Glutamatergic neuron (in vitro differentiated cells): ENCODE data around the gene KIF3A. TPM values are rescaled to one million over a fixed set of nuclear protein-coding genes. Genes with fewer than 3 reads are reported as not detected.
A peak's percentile ranks its signal among the peaks of the same experiment; 100 is the strongest.

Experiments
- DNase-seq: peaks from one replicate; pipeline ENCODE4 v3.0.0; 2022
- H3K27ac Mint-ChIP-seq: one replicate; pipeline ENCODE4 v1.8.0; 2020; ENCODE audit warnings: mild to moderate bottlenecking, mixed read lengths, inconsistent platforms; ENCODE audit not compliant: unreplicated experiment
- H3K27me3 Mint-ChIP-seq: one replicate; pipeline ENCODE4 v1.8.0; 2020; ENCODE audit warnings: mild to moderate bottlenecking, moderate library complexity, mixed read lengths, inconsistent platforms; ENCODE audit not compliant: unreplicated experiment
- H3K36me3 Mint-ChIP-seq: one replicate; pipeline ENCODE4 v1.8.0; 2020; ENCODE audit warnings: mild to moderate bottlenecking, mixed read lengths, inconsistent platforms; ENCODE audit not compliant: unreplicated experiment
- H3K4me1 Mint-ChIP-seq: one replicate; pipeline ENCODE4 v1.8.0; 2020; ENCODE audit warnings: mild to moderate bottlenecking, low read depth, mixed read lengths, inconsistent platforms; ENCODE audit not compliant: unreplicated experiment
- H3K4me3 Mint-ChIP-seq: one replicate; pipeline ENCODE4 v1.8.0; 2020; ENCODE audit warnings: mild to moderate bottlenecking, mixed read lengths, inconsistent platforms; ENCODE audit not compliant: unreplicated experiment
- H3K9me3 Mint-ChIP-seq: one replicate; pipeline ENCODE4 v1.8.0; 2020; ENCODE audit warnings: mild to moderate bottlenecking, moderate library complexity, mixed read lengths, inconsistent platforms; ENCODE audit not compliant: unreplicated experiment
- total RNA-seq: library from RNA; stranded (reverse); fragmentation: NEBNext Ultra II Directional; extraction: Animal tissue kit (Norgen Biotek cat#: 25700); gene quantifications from one replicate; pipeline ENCODE4 v1.2.1, GENCODE V29; 2021; ENCODE audit not compliant: unreplicated experiment
- TF ChIP-seq, protein P1 (sequence below): fragments of 200-600 bp; sonication (generic); IDR thresholded peaks from one replicate; pipeline ENCODE4 v1.5.0; 2021; ENCODE audit not compliant: partially characterized antibody, unreplicated experiment

The KIF3A gene
- total RNA-seq, 1 donor from 2014 or later, result 42.4 TPM

DNA sequence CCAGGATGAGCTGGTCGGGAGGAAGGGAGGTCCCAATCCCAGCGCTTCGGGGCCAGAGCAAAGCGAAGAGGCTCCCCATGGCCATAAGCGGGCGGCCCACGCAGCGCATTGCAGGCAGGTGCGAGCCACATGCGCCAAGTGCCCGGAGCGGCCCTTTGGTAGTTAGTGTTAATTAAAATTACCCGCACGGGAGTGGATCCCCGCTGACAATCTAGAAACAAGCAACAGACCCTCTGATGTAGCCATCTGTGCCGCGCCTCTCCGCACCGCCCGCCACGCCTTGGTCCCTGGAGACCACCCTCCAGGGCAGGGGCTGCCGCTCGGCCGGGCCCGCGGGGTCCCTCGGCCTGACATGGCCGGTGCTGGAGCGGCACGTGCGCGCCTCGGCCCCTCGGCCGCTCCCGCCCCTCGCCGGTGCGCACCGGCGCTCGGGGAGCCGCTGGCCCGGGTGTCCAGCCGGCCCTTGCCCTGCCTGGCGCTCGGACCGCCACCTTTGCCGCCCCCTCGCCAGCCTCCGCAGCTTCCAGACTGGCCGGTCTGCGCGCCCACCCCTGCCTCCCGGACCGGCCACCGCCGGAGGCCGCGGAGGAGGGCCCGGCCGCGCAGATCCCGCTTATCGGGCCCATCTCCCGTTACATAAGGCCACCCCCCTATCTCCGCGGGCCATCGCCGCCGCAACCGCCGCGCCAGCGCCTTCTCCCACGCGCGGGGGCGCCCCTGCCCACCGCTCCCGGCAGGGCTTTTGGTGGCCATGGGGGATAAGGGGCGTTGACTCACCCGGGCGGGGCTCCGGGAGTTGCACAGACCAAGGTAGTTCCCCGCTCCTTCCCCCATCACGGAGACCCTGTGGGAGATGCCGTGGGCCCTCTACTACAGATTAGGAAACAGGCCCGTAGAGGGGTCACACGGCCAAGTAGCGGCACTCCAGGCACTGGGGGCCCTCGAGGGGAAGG is 81.2 kb downstream of the KIF3A start:
- peaks cover 6% of the 10 kb centered on the region for H3K27me3 Mint-ChIP-seq
- no peaks in the 10 kb centered on the region for H3K36me3 Mint-ChIP-seq
- H3K4me3 Mint-ChIP-seq, result peak overlapping the region; percentile 34
- TF ChIP-seq, protein P1, sequence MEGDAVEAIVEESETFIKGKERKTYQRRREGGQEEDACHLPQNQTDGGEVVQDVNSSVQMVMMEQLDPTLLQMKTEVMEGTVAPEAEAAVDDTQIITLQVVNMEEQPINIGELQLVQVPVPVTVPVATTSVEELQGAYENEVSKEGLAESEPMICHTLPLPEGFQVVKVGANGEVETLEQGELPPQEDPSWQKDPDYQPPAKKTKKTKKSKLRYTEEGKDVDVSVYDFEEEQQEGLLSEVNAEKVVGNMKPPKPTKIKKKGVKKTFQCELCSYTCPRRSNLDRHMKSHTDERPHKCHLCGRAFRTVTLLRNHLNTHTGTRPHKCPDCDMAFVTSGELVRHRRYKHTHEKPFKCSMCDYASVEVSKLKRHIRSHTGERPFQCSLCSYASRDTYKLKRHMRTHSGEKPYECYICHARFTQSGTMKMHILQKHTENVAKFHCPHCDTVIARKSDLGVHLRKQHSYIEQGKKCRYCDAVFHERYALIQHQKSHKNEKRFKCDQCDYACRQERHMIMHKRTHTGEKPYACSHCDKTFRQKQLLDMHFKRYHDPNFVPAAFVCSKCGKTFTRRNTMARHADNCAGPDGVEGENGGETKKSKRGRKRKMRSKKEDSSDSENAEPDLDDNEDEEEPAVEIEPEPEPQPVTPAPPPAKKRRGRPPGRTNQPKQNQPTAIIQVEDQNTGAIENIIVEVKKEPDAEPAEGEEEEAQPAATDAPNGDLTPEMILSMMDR, result no peak
- H3K9me3 Mint-ChIP-seq, result peaks cover 6% of the 10 kb centered on the region
- H3K27ac Mint-ChIP-seq, result no peak overlapping the region
- H3K4me1 Mint-ChIP-seq, result peaks cover 10% of the 10 kb centered on the region
- peak; percentile 78 for DNase-seq

GRCh38 chr5:132653716-132654115 is 83.6 kb downstream of the KIF3A start:
- Mint-ChIP-seq H3K4me1 (peaks cover 8% of the 10 kb centered on the region), H3K4me3 (no peak overlapping the region), H3K9me3 (peaks cover 3% of the 10 kb centered on the region), H3K27me3 (peaks cover 3% of the 10 kb centered on the region), H3K36me3 (peaks cover under 1% of the 10 kb centered on the region), H3K27ac (no peak overlapping the region)
- no peak for DNase-seq
- TF ChIP-seq, protein P1, result no peak

DNA sequence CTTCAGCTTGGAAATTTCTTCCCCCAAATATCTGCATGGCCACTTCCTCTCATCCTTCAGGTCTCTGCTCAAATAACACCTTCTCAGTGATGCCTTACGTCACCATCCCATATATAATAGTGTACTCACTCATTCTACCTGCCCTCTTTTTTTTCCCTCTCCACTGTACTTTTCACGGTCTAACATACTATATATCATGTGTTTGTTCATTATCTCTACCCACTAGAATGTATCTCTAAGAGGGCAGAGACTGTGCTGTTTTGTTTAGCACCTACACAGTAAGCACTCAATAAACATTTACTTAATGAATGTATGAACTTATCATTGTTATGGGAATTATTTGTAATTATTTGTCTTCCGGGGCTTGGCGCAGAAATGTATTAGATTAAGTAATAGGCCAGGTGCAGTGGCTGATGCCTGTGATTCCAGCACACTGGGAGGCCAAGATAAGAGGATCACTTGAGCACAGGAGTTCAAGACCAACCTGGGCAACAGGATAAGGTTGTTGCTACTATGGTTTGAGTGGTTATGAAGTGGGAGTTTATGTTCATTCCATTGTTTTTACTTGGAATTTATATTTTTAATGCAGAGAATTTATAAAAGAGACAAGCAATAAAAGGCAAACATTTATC is 85.4 kb downstream of the KIF3A start:
- TF ChIP-seq, protein P1, result no peak
- Mint-ChIP-seq H3K4me1 (peaks cover 8% of the 10 kb centered on the region), H3K4me3 (no peak overlapping the region), H3K27me3 (peaks cover 4% of the 10 kb centered on the region), H3K36me3 (peaks cover 15% of the 10 kb centered on the region), H3K27ac (no peak overlapping the region), H3K9me3 (peaks cover 8% of the 10 kb centered on the region)
- no peak for DNase-seq

- TF ChIP-seq, protein P1, result no peak
- no peak for DNase-seq
- Mint-ChIP-seq H3K27ac (no peak overlapping the region), H3K27me3 (peaks cover 6% of the 10 kb centered on the region), H3K36me3 (peaks cover 28% of the 10 kb centered on the region), H3K4me3 (no peak overlapping the region), H3K4me1 (peaks cover under 1% of the 10 kb centered on the region), H3K9me3 (peaks cover 11% of the 10 kb centered on the region)
Observed at GRCh38 chr5:132648355-132648754, 89.0 kb downstream of the KIF3A start.

- no peaks in the 10 kb centered on the region for H3K4me1 Mint-ChIP-seq
- TF ChIP-seq, protein P1, result no peak
- H3K27me3 Mint-ChIP-seq, result peaks cover 6% of the 10 kb centered on the region
- H3K4me3 Mint-ChIP-seq, result no peak overlapping the region
- no peak for DNase-seq
- H3K27ac Mint-ChIP-seq, result no peak overlapping the region
- peaks cover 11% of the 10 kb centered on the region for H3K9me3 Mint-ChIP-seq
- peaks cover 28% of the 10 kb centered on the region for H3K36me3 Mint-ChIP-seq
Observed at GRCh38 chr5:132647473-132647872, 89.9 kb downstream of the KIF3A start.
